T-helper 2 cell treated with Interferon-gamma antibody and Interleukin-4, amounts not matched to agents 100 ng/mL and 5 ng/mL, for 36 hours (primary cell): Measurements from ENCODE around the gene JOSD1. TPM values are rescaled to one million over a fixed set of nuclear protein-coding genes. Genes with fewer than 3 reads are reported as not detected.

ENCODE experiments used
- intact Hi-C: fragments of 100-400 bp; cut with micrococcal nuclease; formaldehyde crosslinking; loops from one replicate; pipeline ENCODE4 v1.15.1; 2023
- total RNA-seq: library from RNA; stranded (reverse); gene quantifications from 2 replicates; pipeline ENCODE4 v1.2.3, GENCODE V29; 2022

Gene JOSD1
- total RNA-seq, 1 donor from 2014 or later = 68.6 TPM

DNA sequence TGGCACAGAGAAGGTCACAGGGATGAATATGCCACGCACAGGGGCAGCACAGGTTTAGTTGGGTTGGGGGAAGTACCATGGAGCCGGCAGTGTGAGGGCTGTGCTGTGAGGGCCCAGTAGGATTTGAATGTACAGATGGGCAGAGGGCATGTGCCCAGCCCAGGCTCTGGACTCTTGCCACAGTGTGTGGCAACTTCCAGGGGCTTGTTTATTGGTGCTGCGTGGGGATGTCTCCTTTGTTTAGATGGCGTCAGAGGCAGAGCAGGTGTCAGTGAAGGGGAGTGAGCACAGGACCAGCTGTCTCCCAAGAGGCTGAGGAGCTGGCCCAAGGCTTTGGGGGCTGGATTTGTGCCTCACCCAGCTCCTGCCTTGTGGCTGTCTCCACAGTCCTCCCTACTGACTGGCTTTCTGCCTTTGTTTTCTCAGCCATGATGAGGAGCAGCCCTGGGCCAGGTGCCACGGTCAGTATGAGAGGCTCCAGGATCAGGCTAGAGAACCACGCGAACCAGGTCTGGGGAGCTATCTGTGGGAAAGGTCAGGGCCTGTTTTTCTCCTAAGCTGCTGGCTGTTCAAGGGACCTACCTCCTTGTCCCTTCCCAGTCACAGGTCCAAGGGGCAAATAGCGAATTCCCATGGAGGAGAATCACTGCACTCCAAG is 33.1 kb upstream of the JOSD1 start:
- intact Hi-C loops = loop anchor here (2.0 kb wide), 1 partner anchor 21 kb away; the partner anchor contains the start of gene SUN2

DNA sequence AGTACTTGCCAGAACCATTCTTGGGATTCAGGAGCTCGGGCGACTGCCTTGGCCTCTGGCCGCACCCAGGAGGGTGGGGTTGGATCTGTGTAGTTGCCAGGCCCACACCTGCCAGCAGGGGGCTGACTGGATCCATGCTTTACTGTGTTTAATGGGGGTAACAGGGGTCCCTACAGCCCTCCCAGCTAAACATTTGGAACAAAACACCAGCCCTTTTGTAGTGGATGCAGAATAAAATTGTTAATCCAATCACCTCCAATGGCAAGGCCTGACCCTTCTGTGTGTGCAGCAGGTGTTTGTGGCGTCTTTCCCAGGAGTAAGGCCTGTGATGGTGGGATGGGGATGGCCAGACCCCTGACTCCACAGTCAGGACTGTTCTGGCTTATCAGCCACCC is 32.6 kb upstream of the JOSD1 start:
- intact Hi-C loops = loop anchor here (2.0 kb wide), 1 partner anchor 21 kb away; the partner anchor contains the start of gene SUN2

DNA sequence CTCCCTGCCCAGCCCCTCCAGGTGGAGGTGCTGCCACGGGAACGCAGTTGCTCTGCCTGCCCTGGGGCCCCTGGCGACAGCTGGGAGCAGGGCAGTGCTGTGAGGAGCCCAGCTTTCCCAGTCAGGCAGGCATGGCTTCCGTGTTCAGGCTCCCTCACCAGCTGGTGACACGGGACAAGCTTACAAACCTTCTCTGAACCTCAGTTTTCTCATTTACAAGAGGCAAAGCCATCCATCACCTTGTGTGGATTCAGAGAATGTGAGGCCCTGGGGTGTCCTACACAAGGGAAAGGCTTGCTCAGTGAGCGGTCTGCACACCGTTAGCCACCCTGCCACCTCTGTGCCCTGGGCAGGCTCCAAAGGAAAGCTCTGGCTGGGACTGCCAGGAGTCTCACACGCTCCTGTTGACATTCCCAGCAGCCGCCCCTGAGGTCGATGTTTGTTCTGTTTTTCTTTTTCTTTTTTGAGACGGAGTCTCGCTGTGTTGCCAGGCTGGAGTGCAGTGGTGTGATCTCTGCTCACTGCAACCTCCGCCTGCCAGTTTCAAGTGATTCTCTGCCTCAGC is 31.6 kb upstream of the JOSD1 start:
- intact Hi-C loops = loop anchor here (2.0 kb wide), 1 partner anchor 22 kb away; the partner anchor contains the start of gene SUN2

DNA sequence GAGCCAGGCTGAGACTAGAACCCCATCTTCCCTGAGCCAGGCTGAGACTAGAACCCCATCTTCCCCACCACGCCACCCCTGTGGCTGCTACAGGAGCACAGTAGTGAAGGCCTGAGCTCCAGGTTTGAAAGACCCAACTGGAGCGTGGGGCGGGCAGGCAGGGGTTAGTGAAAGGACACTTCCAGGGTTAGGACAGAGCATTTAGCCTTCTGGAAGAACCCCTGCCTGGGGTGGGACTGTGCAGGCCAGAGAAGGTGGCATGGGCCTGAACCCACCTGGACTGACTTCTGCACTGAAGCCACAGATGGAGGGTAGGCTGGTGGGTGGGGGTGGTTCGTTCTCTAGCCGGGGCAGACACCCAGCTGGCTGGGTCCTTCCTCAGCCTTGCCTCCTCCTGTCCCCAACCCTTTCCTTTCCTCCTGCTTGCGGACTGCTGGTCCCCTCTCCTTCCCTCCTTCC is 31.0 kb upstream of the JOSD1 start:
- intact Hi-C loops = loop anchor here (2.0 kb wide), 1 partner anchor 23 kb away; the partner anchor contains the start of gene SUN2

DNA sequence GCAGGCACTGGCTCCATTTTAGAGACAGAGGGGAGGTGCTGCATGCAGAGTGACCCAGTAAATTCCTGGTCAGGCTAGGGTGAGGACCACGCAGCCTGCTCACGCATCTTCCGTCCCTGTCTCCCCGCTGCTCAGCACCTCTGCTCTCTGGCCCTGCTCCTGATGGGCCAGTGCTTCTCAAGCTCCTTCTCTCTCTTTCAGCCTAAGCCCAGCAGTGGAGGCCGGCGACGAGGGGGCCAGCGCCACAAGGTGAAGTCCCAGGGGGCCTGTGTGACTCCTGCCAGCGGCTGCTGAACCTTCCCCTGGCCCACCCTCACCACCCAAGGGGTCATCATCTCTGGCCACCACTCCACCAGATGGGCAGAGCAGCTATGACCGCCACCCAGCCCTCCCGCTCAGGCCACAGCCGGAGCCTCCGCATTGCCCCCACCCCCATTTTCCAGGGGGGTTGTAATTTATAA is 29.7 kb upstream of the JOSD1 start:
- intact Hi-C loops = no loop called here

DNA sequence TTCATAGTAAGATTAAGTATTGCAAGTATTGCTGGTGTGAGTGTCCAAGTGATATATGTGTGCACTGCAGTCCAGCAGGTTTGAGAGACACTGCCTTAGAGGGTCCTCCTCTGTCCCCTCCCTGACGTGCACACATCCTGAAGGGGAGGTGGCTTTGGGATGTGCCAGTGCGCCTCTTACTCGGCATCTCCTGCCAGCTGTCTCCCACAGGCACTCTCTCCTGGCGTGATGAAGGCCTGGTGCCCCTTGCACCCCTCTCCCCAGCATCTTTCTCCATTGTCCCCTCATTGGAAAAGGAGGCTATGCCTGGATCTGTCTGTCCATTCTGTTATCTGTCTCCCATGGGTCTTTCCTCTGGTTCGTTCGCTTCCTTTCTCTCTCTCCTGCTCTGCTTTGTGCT is 29.2 kb upstream of the JOSD1 start:
- intact Hi-C loops = no loop called here

DNA sequence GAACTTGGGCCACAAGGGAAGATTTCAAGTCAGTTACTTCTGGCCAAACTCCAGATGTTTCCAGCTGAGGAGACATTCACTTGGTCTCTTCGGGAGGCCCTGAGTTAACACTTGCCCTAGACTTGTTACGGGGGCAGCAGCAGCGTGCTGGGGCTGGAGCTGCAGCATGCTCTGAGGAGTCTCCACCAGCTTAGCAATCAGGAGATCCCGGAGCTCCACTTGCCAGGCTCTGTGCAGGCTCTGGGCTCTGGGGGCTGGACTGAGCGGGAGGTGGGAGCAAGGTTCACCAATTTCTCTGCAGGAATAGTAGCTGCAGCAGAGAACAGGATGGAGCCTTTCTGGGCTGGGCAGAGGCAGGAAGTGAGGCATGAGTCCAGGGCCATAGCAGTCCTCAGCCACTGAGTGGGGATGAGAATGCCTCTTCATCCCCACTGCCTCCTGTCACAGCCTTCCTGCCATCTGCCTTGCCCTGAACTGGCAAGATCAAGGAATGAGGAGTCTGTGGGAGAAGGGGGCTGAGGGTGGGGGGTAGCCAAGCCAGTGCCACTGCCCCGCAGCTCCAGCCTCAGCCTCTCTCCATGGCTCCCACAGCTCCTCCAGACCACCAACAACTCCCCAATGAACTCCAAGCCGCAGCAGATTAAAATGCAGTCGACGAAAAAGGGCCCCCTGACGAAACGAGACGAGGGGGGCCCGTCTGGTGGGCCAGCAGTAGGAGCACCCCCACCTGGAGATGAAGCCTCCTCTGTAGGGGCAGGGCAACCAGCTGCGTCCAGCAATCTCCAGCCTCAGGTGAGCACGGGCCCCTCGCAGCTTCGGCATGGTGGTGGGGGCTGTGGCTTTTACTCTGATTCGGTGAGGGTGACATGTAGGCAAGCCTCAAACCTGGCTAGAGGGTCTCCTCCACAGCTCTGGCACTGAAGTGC is 28.4 kb upstream of the JOSD1 start:
- intact Hi-C loops = no loop called here

DNA sequence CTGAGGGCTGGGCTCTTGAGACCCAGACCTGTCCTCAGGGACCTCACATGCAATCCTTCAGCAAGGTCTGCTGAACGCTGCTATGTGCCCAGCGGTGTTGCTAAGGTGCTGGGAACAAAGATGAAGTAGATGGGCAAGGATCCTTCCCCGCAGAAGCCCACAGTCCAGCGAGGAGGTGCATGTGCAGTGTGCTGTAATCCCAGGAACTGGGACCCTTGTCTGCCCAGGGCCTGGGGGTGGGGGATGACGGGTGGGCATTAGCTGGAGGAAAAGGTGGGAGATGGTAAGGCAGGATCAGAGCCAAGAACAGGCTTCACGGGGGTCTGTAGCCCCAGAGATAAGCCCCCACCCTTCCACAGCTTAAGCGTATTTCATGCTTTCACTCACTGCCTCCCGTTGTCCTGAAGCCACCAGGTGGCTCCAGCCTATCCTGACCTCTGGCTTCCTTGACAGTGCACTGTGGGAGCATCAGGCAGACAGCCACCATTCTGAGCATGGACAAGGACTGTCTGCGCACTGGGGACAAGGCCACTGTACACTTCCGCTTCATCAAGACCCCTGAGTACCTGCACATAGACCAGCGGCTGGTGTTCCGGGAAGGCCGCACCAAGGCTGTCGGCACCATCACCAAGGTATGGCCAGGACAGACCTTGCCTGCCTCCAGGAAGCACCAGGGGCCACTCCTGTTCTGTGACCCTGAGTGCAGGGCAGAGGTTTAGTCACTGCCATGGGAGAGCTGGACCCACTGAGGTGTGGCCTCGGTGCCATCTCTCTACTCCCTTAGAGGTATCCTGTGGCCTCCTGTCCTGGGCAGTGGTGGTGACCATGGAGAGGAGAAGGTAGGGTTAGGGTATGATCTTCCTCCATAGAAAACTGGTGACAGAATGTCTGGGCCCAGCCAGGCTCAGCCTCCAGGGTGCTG is 27.0 kb upstream of the JOSD1 start:
- intact Hi-C loops = no loop called here

DNA sequence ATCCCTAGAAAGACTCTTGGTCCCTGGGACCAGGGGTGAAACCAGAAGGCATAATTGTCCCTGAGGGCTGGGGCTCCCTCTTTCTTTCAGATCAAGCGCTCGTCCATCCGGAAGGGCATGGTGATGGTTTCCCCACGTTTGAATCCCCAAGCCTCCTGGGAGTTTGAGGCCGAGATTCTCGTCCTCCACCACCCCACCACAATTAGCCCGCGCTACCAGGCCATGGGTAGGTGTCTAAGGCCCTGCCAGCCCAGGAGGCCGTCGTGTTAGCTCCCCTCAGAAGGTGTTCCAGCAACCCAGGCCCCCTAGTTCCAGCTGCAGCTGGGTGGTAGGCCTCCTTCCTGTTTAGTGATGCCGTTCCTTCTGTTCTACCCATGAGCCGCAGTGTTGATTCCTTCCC is 26.4 kb upstream of the JOSD1 start:
- intact Hi-C loops = no loop called here

DNA sequence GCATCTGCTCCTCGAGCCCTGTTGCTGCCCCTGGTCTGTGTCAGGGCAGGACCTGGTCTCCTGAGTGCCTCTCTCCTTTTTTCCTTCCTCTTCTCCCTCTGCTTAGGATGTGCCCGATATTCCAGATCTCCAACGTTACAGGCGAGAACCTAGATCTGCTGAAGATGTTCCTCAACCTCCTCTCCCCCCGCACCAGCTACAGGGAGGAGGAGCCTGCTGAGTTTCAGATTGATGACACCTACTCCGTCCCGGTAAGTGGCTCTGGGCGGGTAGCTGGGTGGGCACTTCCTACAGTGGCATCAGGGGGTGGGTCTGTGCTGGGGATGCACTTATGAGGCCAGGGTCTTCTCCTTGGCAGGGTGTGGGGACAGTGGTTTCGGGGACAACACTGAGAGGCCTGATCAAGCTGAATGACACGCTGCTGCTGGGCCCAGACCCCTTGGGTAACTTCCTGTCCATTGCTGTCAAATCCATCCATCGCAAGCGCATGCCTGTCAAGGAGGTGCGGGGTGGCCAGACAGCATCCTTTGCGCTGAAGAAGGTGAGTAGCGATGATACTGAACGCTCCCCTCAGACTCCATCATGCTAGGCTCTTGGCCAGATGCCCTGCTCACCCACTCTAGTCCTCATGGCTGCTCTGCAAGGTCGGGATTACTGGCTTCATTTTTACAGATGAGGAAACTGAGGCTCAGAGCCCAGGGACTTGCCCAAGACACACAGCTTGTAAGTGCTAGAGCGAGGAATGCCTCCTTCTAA is 25.3 kb upstream of the JOSD1 start:
- intact Hi-C loops = no loop called here

DNA sequence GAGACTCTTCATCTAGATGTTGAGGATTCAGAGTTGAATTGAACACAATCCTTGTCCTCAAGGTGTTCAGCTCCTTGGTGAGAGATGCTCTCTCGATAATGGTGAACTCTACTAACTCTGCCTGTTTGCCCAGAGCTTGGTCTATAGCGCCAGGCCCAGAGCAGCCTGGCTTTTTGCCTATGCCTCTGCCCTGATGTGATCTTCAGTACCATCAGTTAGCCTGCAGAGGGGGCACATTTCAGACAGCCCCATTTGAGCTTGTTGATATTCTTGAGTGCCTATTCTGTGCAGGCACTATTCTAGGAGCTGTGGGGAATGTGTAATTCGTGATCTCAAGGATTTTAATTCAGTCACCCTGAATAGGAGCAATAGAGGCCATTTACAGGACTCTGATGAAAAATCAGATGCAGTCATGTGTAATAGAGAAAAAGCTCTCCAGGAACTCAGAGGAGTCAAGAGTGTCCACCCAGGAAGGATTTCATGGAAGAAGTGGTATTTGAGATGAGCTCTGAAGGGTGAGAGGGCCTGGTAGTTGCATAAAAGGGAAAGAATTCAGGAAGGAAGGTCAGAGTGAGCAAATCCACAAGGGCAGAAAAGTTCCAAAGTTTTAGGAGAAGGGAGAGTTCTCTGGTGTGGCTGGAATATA is 24.3 kb upstream of the JOSD1 start:
- intact Hi-C loops = no loop called here

DNA sequence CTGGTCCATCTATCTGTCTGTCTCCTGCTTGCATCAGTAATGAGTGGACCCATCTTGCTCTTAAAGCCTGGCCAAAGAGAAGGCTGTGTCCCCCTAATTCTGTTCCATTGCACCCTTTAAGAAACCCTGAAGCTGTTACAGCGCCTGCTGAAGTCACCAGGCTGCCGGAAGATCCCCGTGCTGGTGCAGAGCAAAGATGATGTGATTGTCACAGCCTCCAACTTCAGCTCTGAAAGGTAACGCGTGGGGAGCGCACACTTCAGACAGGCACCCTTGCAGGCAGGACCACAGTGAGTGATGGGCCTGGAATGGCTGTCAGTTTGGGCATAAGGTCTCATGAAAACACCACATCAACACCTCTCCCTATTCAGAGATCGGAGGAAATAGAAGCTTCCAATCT is 23.4 kb upstream of the JOSD1 start:
- intact Hi-C loops = no loop called here

DNA sequence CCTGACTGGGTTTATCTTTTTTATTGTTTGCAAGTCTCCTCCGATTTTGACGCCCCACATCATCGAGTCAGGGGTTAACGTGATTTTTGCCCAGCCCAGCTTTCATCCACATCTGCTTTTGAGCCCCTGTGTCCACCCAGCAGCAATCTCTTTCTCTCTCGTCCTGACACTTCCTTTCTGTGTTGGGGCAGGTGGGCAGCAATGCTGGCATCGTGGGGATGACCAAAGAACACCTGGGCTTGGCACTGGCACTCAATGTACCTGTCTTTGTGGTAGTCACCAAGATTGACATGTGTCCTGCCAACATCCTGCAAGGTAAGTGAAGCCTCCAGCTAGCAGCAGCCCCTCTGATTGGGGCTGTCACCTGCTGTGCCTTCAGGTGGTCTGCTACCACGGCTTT is 20.8 kb upstream of the JOSD1 start:
- intact Hi-C loops = no loop called here

DNA sequence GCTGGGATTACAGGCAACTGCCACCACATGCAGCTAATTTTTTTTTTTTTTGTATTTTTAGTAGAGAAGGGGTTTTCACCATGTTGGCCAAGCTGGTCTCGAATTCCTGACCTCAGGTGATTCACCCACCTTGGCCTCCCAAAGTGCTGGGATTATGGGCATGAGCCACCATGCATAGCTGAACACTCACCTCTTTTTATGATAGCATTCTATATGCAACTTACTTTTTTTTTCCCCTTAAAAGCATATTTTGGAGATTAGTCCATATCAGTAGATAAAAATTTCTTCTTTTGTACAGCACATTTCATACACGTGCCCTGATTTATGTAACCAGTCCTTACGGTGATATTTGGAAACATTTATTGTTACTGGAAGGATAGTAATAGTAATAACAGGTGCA is 19.6 kb upstream of the JOSD1 start:
- intact Hi-C loops = no loop called here

DNA sequence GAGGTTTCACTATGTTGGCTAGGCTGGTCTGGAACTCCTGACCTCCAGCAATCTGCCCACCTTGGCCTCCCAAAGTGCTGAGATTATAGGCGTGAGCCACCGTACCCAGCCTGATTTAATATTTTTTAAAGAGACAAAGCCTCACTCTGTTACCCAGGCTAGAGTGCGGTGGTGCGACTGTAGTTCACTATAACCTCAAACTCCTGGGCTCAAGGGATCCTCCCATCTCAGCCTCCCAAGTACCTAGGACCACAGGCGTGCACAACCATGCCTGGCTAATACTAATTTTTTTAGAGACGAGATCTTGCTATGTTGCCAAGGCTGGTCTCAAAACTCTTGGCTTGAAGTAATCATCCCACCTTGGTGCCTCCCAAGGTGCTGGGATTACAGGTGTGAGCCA is 18.5 kb upstream of the JOSD1 start:
- intact Hi-C loops = no loop called here

DNA sequence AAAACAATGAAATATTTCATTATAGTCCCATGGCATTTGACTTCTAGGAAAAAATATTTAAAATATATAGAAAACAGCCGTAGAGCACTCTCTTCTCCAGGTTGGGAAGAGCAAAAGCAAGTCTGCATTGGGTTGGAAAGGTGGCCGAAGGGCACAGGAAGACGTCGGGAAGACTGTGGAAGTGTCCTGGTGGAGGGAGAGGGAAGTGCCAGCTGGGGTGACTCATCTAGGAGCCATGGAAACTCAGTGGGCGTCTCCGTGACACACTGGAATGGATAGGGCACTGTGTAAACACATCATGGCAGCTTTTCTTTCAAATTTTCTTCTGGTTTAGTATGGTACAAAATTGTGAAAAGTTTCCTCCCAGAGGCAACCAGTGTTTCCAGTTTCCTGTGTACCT is 17.7 kb upstream of the JOSD1 start:
- intact Hi-C loops = no loop called here

DNA sequence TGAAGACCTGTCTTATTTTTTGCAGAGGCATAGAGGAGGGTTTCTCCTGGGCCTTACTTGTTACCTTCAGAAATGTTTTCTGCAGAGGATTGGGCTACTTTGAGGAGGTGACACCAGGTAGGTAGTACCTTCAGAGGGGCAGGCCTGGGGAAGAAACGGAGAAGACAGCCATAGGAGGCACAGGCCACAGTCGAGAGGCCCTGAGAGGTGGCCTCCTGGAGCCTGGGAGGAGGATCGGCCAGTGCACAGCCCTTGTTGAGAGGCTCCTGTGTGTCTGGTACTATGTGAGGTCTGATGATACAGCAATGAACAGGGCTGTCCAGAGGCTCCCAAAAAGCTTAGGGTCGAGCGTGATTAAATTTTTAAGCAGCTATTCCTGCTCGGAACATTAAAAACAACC is 16.5 kb upstream of the JOSD1 start:
- intact Hi-C loops = no loop called here

DNA sequence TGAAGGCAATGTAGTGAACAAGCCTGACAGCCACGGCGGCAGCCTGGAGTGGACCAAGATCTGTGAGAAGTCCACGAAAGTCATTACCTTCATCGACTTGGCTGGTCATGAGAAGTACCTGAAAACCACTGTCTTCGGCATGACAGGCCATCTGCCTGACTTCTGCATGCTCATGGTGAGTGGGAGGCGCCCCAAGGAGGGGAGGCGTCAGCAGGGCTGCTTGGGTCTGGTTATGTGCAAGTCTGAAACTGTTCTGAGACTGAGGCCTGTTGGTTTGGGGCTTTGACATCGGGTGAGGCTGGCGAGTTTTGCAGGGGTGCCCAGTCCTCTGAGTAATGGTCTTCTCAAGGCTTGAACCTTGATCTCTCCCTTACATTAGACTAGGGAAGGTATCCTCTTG is 16.1 kb upstream of the JOSD1 start:
- intact Hi-C loops = no loop called here

DNA sequence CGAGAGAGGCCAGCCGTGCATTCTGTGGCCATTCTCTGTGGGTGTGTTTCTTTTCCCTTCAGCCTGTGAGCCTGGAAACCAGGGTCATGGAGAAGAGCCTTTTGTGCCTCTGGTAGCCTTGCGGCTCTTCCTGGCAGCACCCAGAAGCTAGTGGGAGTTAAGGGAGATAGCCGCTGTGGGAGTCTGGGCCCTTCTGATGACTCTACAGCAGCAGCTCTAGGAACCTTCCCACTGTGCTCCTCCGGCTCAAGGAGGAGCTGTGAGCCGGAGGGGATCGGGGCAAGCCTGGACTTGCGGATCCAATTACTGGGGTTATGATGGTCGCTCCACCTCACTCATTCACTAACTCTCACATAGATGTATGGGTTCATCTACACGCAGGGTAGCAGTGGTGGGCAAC is 15.5 kb upstream of the JOSD1 start:
- intact Hi-C loops = no loop called here

DNA sequence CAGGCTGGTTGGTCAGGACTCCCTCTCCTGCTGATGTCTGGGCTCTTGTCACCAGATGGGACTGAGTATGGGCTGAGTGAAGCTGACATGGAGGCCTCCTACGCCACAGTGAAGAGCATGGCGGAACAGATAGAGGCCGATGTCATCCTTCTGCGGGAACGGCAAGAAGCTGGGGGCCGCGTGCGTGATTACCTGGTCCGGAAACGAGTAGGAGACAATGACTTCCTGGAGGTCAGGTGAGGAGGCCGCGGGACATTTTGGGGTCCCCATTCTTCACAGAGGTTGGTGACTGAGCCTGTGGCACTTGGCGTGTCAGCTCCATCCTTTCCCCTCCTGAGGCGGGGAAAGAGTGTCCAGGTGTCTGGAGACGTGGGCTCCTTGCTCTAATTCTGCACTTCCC is 15.1 kb upstream of the JOSD1 start:
- intact Hi-C loops = no loop called here
